Activated CD8-positive, alpha-beta T cell treated with anti-CD3 and anti-CD28 coated beads for 36 hours (primary cell): Measurements from ENCODE around the gene ANKRD13A. TPM values are rescaled to one million over a fixed set of nuclear protein-coding genes. Genes with fewer than 3 reads are reported as not detected.

Source experiments
- ATAC-seq: fragments of 200-7000 bp; cut with Tn5 transposase; one replicate; pipeline ENCODE4 v1.10.0; 2021; ENCODE audit warnings: mild to moderate bottlenecking, moderate library complexity
- CTCF ChIA-PET: fragments of 350-600 bp; sonication (Branson Sonifier 250); formaldehyde crosslinking; loops from one replicate; lab custom pipeline; 2021; ENCODE audit warnings: antibody characterized with exemption; lab: Charles Lee
- POLR2A ChIA-PET: fragments of 350-600 bp; sonication (Branson Sonifier 250); formaldehyde crosslinking; loops from one replicate; lab custom pipeline; 2021; ENCODE audit warnings: antibody characterized with exemption; lab: Charles Lee
- DNase-seq: peaks from one replicate; pipeline ENCODE4 v3.0.0-alpha.2; 2020
- H3K27ac Mint-ChIP-seq: one replicate; pipeline ENCODE4 v1.8.0; 2021; ENCODE audit warnings: mild to moderate bottlenecking, mixed read lengths
- H3K27me3 Mint-ChIP-seq: one replicate; pipeline ENCODE4 v1.8.0; 2021; ENCODE audit warnings: mixed read lengths
- H3K36me3 Mint-ChIP-seq: one replicate; pipeline ENCODE4 v1.8.0; 2021; ENCODE audit warnings: low read depth, mixed read lengths
- H3K4me1 Mint-ChIP-seq: one replicate; pipeline ENCODE4 v1.8.0; 2021; ENCODE audit warnings: low read depth, mixed read lengths
- H3K4me3 Mint-ChIP-seq: one replicate; pipeline ENCODE4 v1.8.0; 2021; ENCODE audit warnings: mild to moderate bottlenecking, moderate library complexity, mixed read lengths
- H3K9me3 Mint-ChIP-seq: one replicate; pipeline ENCODE4 v1.8.0; 2021; ENCODE audit warnings: mixed read lengths
- CTCF ChIP-seq: fragments of 200-600 bp; IDR thresholded peaks from one replicate; pipeline ENCODE4 v1.8.0; 2022; ENCODE audit warnings: antibody characterized with exemption, mild to moderate bottlenecking
- intact Hi-C: fragments of 100-400 bp; cut with micrococcal nuclease; formaldehyde crosslinking; loops from one replicate; pipeline ENCODE4 v1.10.0; 2022
- total RNA-seq, 2 experiments: library from RNA; stranded (reverse); gene quantifications; one replicate each; pipeline ENCODE4 v1.2.3, GENCODE V29; 2021

The ANKRD13A gene
- total RNA-seq, 2 experiments from 2014 or later = 33.4 to 37.5 TPM

GRCh38 chr12:109994401-109995175, 4.6 kb upstream of the ANKRD13A start:
- POLR2A ChIA-PET = interaction anchor here (0.8 to 4.5 kb wide), 5 partner anchors 9 to 20 kb away, joined by 3 to 16 read pairs (median 4); no protein-coding TSS in a partner anchor
- DNase-seq (no peak), ATAC-seq (no peak)
- Mint-ChIP-seq H3K9me3 (no peaks in the 10 kb centered on the region), H3K36me3 (peaks cover 18% of the 10 kb centered on the region), H3K4me3 (peak overlapping the region; percentile 89), H3K27ac (peak overlapping the region; percentile 93), H3K27me3 (no peaks in the 10 kb centered on the region), H3K4me1 (peaks cover 55% of the 10 kb centered on the region)
- TF ChIP-seq CTCF = no peak
- CTCF ChIA-PET = interaction anchor here (0.9 to 2.8 kb wide), 3 partner anchors 9 to 436 kb away, joined by 3 to 11 read pairs (median 3); no protein-coding TSS in a partner anchor
- intact Hi-C loops = no loop called here

GRCh38 chr12:109995361-109995685, 3.9 kb upstream of the ANKRD13A start:
- ATAC-seq (no peak), DNase-seq (no peak)
- Mint-ChIP-seq H3K36me3 (peaks cover 14% of the 10 kb centered on the region), H3K9me3 (no peaks in the 10 kb centered on the region), H3K27me3 (no peaks in the 10 kb centered on the region), H3K4me1 (peaks cover 57% of the 10 kb centered on the region), H3K4me3 (peak overlapping the region; percentile 89), H3K27ac (peak overlapping the region; percentile 93)
- intact Hi-C loops = no loop called here
- ChIA-PET POLR2A (interaction anchor here (0.8 to 4.5 kb wide), 4 partner anchors 9 to 13 kb away, joined by 4 to 16 read pairs (median 10); no protein-coding TSS in a partner anchor), CTCF (interaction anchor here (0.9 to 2.8 kb wide), 3 partner anchors 8 to 436 kb away, joined by 3 to 11 read pairs (median 3); no protein-coding TSS in a partner anchor)
- TF ChIP-seq CTCF = no peak

GRCh38 chr12:109995686-109996482, 3.3 kb upstream of the ANKRD13A start, which contains the start of gene GIT2:
Gene GIT2, minus strand, starts transcription at chr12:109996368. Its CDS starts 144 bp downstream, at chr12:109996224.
- TF ChIP-seq CTCF = no peak
- POLR2A ChIA-PET = interaction anchor here (0.8 to 4.5 kb wide), 3 partner anchors 8 to 14 kb away, joined by 4 to 16 read pairs (median 16); no protein-coding TSS in a partner anchor
- Mint-ChIP-seq H3K27ac (peak within 1 kb of the TSS; percentile 93), H3K9me3 (no peaks in the 10 kb centered on the region), H3K36me3 (peaks cover 9% of the 10 kb centered on the region), H3K4me1 (peaks cover 54% of the 10 kb centered on the region), H3K4me3 (peak within 1 kb of the TSS; percentile 89), H3K27me3 (no peaks in the 10 kb centered on the region)
- CTCF ChIA-PET = no interaction called here
- ATAC-seq = peak; percentile 83
- peak; percentile 96 for DNase-seq
- intact Hi-C loops = no loop called here

- intact Hi-C loops = no loop called here
- POLR2A ChIA-PET = interaction anchor here (3.2 to 4.5 kb wide), 2 partner anchors 7 to 14 kb away, joined by 16 read pairs; no protein-coding TSS in a partner anchor
- Mint-ChIP-seq H3K27me3 (no peaks in the 10 kb centered on the region), H3K9me3 (no peaks in the 10 kb centered on the region), H3K27ac (peak overlapping the region; percentile 89), H3K4me3 (peak overlapping the region; percentile 89), H3K36me3 (peaks cover 6% of the 10 kb centered on the region), H3K4me1 (peaks cover 53% of the 10 kb centered on the region)
- CTCF ChIA-PET = no interaction called here
- TF ChIP-seq CTCF = no peak
- DNase-seq = no peak
- ATAC-seq = no peak
Measured at GRCh38 chr12:109996483-109996853, 2.8 kb upstream of the ANKRD13A start.
